D721Med (cell line): ENCODE measurements around the gene RANGAP1.

ENCODE experiments used
- DNase-seq: peaks from one replicate; pipeline ENCODE4 v3.0.0; 2011; ENCODE audit warnings: low spot score; ENCODE audit not compliant: insufficient read length
- FAIRE-seq: peaks from 2 replicates; lab custom pipeline; 2011; peaks lifted over from hg19 to GRCh38; lab: Jason Lieb, UNC
- CTCF ChIP-seq: IDR thresholded peaks from 2 replicates; pipeline ENCODE4 v1.5.1; 2012; ENCODE audit warnings: mild to moderate bottlenecking, control low read depth; ENCODE audit not compliant: insufficient read depth; ENCODE audit errors: missing control alignments

RANGAP1 gene

GRCh38 chr22:41248314-41248713, 37.7 kb downstream of the RANGAP1 start:
- FAIRE-seq: no peak
- DNase-seq: no peak
- TF ChIP-seq CTCF: no peak

GRCh38 chr22:41247703-41248102, 38.3 kb downstream of the RANGAP1 start:
- no peak for TF ChIP-seq CTCF
- DNase-seq (no peak), FAIRE-seq (no peak)

GRCh38 chr22:41245917-41246499, 40.0 kb downstream of the RANGAP1 start:
- FAIRE-seq (no peak), DNase-seq (no peak)
- TF ChIP-seq CTCF: no peak

GRCh38 chr22:41243361-41243760, 42.6 kb downstream of the RANGAP1 start:
- no peak for TF ChIP-seq CTCF
- no peak for FAIRE-seq
- no peak for DNase-seq

- no peak for FAIRE-seq
- DNase-seq: no peak
Measured at GRCh38 chr22:41242396-41243117, 43.4 kb downstream of the RANGAP1 start.

GRCh38 chr22:41241133-41241676, 44.8 kb downstream of the RANGAP1 start:
- no peak for FAIRE-seq
- TF ChIP-seq CTCF: no peak
- no peak for DNase-seq

More at GRCh38 chr22:41242396-41243117, 43.4 kb downstream of the RANGAP1 start:
- no peak for TF ChIP-seq CTCF
